GM21717 (cell line): ENCODE measurements around the gene STON2.

Experiments
- ATAC-seq: cut with Tn5 transposase; IDR thresholded peaks from one replicate; pipeline ENCODE4 v1.9.1; 2021; ENCODE audit warnings: mild to moderate bottlenecking, moderate library complexity; ENCODE audit not compliant: unreplicated experiment

Gene STON2

GRCh38 chr14:81337073-81337472 is 63.1 kb downstream of the STON2 start:
- ATAC-seq = no peak

DNA sequence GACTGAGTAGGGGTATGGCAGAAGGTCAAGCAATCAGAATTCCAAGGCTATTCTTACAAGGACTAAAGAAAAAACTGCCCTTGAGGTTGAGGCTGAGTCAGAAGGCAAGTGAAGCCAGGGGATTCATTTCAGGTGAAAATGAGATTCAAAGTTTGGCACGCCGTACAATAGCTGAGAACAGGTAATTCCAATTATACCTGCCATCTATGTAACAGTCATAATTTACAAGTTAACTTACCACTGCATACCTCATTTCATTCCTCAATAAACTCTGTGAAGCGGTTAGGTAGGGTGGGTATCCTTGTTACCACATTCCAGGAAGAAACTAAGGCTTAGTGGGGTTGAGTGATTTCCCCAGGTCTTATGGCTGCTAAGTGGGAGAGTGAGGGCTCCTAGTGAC is 64.1 kb downstream of the STON2 start:
- ATAC-seq = no peak

DNA sequence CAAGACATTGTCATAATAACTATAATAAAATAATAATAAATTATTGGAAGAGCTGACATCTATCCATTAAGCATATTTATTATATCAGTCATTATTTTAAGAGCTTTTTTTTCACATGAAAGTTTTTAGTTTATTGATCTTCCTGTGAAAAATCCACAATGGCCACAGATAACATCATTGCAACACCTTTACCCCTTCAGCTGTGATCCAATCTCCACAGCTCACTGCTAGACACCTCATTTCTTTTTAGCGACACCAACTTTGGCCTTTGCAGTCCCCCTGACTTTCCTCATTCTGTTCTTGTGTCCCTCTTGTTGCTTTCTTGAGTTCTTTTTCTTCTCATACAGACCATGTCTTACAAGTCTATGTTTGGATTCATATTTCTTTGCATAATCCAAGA is 67.4 kb downstream of the STON2 start:
- no peak for ATAC-seq

GRCh38 chr14:81331229-81332021 is 68.7 kb downstream of the STON2 start:
- ATAC-seq = no peak

GRCh38 chr14:81330619-81331122 is 69.5 kb downstream of the STON2 start:
- ATAC-seq = no peak

GRCh38 chr14:81329640-81330381 is 70.3 kb downstream of the STON2 start:
- ATAC-seq = no peak

GRCh38 chr14:81326451-81326850 is 73.7 kb downstream of the STON2 start:
- no peak for ATAC-seq

DNA sequence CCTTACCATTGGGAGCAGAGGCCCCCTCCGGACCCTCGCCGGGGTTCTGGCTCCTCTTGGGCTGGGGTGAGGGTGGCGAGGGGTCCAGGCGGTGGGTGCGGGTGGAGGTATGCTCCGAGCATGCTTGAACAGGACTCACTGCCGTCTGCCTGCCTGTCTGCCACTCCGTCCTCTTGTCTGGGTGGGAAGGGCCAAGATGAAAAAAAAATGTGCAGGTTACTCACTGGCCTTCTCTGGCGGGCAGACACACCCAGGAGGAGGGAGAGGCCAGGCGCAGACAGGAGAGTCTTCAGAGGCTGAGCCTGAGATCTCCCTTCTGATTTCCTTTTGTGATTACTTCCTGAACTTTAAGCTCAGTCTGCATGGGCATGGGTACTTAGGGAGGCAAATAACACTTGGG is 76.1 kb downstream of the STON2 start:
- no peak for ATAC-seq

DNA sequence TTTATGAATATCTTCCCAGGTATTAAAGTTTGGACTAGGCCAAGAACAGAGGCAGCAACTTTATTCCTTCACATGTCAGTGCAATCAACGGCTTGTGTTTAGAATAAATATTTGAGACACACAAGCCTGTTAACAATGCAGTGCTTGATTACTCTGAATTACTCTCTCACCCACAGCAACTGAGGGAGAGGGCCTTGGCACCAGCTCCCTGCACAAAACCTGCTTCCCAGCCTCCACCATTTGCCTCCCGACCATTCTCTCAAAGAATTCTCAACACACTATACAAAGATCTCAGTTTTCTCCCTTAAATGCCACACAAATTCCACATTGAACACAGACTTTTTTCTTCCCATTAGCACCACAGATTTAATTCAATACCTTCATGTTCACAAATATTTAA is 77.0 kb downstream of the STON2 start:
- ATAC-seq = no peak

DNA sequence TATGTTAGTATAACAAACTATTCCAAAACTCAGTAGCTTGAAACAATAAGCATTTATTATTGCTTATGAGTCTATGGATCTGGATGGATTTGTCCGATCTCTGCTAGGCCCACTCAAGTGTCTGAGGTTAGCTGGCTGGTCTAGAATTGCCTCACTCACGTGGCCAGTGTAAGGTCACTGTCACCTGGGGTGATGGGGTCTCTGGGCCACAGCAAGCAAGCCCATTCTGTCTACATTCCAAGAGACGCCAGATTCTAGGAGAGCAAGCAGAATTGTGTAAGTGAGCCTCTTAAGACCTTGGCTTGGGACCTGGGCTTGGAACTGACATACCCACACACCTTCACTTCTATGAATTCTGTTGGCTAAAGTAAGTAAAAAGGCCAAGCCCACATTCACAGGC is 80.2 kb downstream of the STON2 start:
- ATAC-seq = no peak

DNA sequence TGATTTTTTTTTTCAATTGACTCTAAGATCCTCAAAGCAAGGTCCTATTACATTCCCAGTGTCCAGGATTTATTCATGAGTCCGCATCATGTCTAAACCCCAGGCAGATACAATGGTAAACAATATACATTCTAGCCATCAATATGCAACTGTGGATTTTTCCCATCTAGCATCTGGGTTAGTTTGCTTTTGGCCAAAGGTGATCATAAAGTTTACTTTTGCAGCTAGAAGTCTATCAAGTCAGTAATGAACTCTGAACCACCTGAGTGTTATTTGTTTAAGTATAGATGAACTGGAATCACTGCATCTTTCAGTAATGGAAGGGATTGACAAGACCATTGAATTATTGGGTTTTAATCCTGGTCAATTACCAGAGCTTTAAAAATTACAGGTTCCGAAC is 80.8 kb downstream of the STON2 start:
- ATAC-seq = no peak

DNA sequence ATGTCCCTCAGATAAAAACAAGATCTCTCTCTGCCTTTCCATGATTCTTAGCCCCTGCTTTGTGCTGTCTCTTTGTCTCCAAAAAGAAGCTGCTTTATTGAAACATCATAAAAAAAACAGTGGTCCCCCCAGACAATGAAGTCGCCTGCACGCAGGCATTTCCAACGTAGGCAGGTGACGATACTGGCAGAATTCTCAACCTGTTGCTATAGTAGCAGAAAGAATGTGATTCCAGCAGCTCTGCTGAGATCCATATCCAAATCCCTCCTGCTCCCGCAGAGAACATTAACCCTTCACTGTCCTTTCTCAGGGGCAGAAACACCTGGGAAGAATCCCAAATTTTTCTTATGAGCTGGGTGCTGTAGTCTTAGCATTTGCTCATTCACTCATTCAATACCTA is 84.8 kb downstream of the STON2 start:
- no peak for ATAC-seq

DNA sequence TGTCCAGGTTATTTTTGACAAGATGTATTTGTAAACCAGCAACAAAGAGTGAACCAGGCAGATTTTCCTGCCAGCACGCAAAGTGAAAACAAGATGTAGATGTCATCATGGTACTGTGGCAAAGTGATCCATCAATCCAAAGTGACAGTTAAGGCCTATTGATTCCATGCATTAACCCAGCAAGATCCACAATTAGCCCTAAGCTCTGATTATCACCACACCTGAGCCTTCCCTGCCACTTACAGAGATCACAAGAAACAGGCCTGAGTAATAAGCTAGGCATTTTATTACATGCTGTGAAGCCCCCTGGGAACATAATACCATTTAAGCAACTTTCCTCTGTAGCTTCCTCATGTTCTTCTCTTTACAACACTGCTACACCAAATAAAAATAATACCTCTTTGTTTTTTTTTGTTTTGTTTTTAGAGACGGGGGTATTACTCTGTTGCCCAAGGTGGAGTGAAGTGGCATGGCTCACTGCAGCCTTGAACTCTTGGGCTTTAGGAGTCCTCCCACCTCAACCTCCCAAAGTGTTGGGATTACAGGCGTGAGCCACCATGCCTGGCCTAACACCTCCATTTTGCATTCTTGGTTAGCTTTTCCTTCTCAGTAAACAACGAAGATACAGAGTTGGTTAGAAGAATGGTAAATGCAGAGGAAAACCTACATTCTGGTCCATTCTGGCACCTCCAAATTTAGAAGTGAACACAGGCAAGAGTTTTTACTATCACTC is 85.5 kb downstream of the STON2 start:
- ATAC-seq = no peak

DNA sequence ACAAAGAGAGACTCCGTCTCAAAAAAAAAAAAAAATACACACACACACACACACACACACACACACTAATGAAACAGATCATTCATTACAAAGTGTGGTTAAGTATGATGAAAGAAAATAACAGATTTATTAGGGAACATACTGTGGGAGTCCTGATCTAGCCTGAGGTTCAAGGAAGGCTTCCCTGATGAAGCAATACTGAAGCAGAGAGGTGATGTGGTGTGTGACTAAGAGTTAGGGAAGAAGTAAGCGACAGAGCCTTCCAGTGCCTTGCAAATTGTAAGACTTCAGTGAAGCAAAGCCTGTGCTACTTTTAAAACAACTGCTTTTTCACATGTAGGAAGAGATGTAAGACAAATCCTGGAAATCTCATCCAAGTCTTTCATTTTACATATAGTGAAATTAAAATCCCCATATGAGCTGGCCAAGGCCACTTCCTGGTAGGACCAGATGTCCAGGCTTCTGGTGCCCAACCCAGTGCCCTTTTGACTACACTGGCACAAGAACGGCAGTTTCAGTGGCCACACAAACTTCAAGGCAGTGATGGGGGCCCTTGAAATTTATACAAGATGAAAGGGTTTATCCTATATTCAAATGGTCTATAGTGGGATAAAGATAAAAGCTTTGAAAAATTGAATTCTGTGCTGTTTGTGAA is 86.2 kb downstream of the STON2 start:
- no peak for ATAC-seq

DNA sequence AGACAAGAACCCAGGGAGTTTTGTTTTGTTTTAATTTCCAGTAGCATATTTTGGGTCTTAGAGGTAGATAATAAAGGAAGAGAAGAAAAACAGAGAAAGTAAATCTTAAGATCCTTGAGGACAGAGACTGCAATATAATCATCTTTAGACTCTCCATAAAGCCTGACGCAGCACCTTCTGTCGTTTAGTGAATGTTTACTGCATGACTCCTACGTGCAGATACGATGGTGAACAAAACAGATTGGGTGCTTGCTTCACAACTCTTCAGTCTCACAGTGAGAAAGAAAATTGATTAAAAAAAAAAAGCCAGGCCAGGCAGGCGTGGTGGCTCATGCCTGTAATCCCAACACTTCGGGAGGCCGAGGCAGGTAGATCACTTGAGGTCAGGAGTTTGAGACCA is 86.9 kb downstream of the STON2 start:
- no peak for ATAC-seq

DNA sequence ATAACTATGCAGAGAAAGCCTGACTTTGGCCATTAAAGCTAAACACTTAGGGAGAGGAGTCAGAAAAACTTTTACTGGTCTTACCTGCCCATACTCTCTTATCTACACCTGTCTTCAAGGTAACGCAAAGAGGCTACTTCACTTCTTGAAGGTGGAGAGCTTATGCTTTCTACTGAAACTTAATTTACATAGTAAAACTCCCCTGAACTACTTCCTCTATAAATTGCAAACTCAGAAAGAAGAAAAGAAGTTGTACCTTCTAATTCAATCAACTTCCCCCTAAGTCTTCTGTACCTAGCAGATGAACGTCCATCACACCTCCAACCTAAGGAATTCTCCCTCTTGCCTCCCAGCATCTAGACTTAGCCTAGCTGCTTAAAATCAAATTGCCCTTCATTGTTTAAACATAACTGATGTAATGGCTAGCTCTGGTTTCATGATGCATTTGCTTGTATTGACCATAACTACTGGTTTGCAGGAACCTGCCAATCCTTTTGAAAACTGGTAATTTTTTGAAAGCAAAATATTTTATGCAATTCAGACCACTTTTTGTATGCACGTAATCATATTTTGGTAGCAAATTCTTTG is 87.7 kb downstream of the STON2 start:
- ATAC-seq = no peak

GRCh38 chr14:81311778-81312177 is 88.3 kb downstream of the STON2 start:
- no peak for ATAC-seq

- ATAC-seq = no peak
Observed at GRCh38 chr14:81311141-81311540, 89.0 kb downstream of the STON2 start.

DNA sequence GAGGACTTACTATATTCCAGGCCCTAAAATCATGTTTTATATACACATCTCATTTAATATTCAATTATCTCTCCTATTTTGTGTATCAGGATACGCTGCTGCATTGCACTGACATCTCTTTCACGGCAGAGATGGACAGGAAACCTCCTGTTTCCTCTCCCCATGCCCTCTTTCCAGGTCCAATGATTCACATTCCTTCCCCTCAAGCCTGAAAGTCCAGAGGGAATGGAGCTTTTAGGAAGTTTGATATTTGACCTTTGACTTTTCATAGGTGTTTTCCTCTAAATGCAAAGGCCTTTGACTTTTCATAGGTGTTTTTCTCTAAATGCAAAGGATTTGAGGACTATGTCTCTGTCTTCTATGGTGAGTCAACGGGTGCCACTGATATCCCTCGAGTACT is 89.5 kb downstream of the STON2 start:
- no peak for ATAC-seq

DNA sequence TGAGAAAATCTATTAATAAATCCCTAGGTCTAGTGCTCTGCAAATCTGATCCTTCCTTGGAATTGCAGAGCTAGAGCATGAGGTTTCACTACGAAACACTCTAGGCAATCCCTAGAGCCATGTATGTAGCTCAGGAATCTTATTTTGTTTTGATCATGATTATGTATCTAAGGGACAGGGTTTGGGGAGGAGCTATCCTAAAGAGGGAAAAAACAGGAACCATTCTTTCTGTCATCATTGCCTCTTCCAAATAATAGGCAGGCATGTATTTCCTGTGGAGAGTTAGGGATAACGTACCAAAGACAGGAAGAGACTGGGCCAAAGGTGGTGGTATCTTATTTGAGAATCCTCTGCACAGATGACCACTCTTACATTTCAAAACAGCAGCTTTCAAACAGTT is 90.6 kb downstream of the STON2 start:
- ATAC-seq = no peak

DNA sequence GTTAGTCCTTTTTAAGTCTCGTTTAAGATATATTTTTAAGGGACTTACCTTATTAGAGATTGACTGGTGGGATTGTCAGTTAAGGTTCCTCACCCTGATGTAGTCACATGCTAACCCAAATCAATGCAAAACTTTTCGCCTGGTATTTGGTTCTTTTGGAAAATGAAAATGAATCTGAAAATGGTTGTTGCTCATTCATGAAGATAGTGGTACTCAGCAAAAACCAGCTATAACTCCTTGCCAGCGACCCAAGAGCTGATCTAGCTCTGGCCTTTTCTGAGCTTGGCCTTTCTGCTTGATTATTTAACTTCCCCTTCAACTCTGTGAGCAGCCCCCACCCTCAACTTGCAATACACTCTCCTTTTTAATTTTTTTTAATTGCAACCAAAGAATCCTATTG is 94.4 kb downstream of the STON2 start:
- peak; percentile 51 for ATAC-seq
